ENCODE results near the gene DUOX1. TPM values are rescaled to one million over a fixed set of nuclear protein-coding genes. Genes with fewer than 3 reads are reported as not detected.

Gene DUOX1
- total and polyA plus RNA-seq, 2 donors (not counting 3 experiments of a cell fraction or from before 2014, with no cell fraction given), result not detected

DNA sequence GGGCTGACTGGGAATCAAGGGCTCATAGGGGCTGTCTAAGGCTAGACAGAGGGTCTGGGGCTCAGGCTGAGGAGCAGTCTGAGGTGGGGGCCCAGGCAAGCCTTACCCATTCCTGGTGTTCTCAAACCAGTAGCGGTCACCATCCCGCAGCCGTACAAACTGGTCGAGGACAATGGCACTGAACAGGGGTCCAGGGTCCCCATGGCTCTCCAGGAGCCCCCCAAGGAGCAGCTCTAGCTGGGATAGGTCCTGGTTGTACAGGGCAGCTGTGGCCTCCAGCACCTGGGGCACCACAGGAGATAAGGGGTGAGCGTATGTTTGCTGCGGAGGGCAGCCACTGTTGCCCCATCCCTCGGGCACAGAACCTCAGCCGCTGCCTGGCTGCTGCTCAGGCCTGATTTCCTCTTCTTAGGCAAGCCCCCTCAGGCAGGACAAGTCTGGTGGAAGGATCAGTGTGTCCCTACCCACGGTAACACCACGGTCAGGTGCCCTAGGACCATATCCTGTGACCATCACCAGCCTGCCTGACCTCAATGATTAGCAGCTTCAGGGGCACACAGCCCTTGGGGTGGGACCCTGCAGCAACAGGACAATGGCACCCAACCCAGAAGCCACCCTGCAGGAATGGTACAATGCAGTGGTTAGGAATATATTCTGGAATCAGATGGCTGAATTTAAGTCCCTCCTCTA lies 21.7 kb upstream of the DUOX1 start:
- no peaks in the 10 kb centered on the region for H3K9me3 ChIP-seq (replicated peaks; ENCODE audit: control insufficient read depth, insufficient read depth, low read length)
- DNase-seq (ENCODE audit: low read depth, low spot score) (no peak), FAIRE-seq (no peak)
- dilution Hi-C loops (cut with MboI; ENCODE audit: extremely low pct_ligation_motif_present, low sequenced_read_pairs), result no loop called here
- peaks cover 32 to 43% of the 10 kb centered on the region in 2 experiments for H3K27me3 ChIP-seq (ENCODE audit: control insufficient read depth in 2 of 2, insufficient read depth in 2 of 2, low read length in 2 of 2)
- CTCF ChIA-PET, result interaction anchor here (2.0 kb wide), 1 partner anchor 10 kb away, joined by 11 read pairs; no protein-coding TSS in a partner anchor
- H3K4me3 ChIP-seq (replicated peaks in 1 of 3; ENCODE audit: insufficient read depth in 1 of 3, low read depth in 1 of 3, low read length in 3 of 3), result no peak overlapping the region
- no peak overlapping the region for H3K4me2 ChIP-seq (ENCODE audit: insufficient read depth, low read length)
- H3K27ac ChIP-seq (ENCODE audit: insufficient read depth, low read depth, low read length), result no peak overlapping the region
- BruUV-seq (replicated peaks), result no TSS peak
- H3K9ac ChIP-seq (replicated peaks; ENCODE audit: extremely low read depth, insufficient read depth, low read length), result no peak overlapping the region
- no peak overlapping the region for H2AFZ ChIP-seq (ENCODE audit: low read depth, low read length)
- TF ChIP-seq FOS (IDR thresholded peaks at IDR 0.05; ENCODE audit: borderline replicate concordance, insufficient read depth, low read length), result no peak
- no peak for TF ChIP-seq JUN (IDR thresholded peaks at IDR 0.05; ENCODE audit: borderline replicate concordance, insufficient read depth, insufficient read length, low read depth)
- no peak for TF ChIP-seq GATA2 (IDR thresholded peaks at IDR 0.05; ENCODE audit: insufficient read depth, insufficient read length, low read depth, low read length)
- TF ChIP-seq EZH2 (IDR thresholded peaks at IDR 0.05; ENCODE audit: borderline replicate concordance, low read depth, low read length, severe bottlenecking), result no peak
- TF ChIP-seq, protein P1, sequence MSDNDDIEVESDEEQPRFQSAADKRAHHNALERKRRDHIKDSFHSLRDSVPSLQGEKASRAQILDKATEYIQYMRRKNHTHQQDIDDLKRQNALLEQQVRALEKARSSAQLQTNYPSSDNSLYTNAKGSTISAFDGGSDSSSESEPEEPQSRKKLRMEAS (IDR thresholded peaks at IDR 0.05; ENCODE audit: insufficient read depth, insufficient read length), result no peak
- TF ChIP-seq MYC (IDR thresholded peaks at IDR 0.05; ENCODE audit: low read depth, low read length), result no peak
- TF ChIP-seq, protein P2, sequence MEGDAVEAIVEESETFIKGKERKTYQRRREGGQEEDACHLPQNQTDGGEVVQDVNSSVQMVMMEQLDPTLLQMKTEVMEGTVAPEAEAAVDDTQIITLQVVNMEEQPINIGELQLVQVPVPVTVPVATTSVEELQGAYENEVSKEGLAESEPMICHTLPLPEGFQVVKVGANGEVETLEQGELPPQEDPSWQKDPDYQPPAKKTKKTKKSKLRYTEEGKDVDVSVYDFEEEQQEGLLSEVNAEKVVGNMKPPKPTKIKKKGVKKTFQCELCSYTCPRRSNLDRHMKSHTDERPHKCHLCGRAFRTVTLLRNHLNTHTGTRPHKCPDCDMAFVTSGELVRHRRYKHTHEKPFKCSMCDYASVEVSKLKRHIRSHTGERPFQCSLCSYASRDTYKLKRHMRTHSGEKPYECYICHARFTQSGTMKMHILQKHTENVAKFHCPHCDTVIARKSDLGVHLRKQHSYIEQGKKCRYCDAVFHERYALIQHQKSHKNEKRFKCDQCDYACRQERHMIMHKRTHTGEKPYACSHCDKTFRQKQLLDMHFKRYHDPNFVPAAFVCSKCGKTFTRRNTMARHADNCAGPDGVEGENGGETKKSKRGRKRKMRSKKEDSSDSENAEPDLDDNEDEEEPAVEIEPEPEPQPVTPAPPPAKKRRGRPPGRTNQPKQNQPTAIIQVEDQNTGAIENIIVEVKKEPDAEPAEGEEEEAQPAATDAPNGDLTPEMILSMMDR (IDR thresholded peaks at IDR 0.05; ENCODE audit: extremely low read depth in 1 of 2, insufficient read depth in 1 of 2, low read depth in 1 of 2, low read length in 2 of 2), result no peak
- TF ChIP-seq POLR2AphosphoS5 (IDR thresholded peaks at IDR 0.05; ENCODE audit: insufficient read depth, low read depth, low read length), result no peak
- TF ChIP-seq POLR2A (IDR thresholded peaks at IDR 0.05; ENCODE audit: low read depth, low read length), result no peak
- no peaks in the 10 kb centered on the region for H3K4me1 ChIP-seq (ENCODE audit: control insufficient read depth, extremely low read depth, insufficient read depth, low read length)
- no peaks in the 10 kb centered on the region for H3K79me2 ChIP-seq (ENCODE audit: control insufficient read depth, insufficient read depth, low read length)
- intact Hi-C loops (cut with micrococcal nuclease), result no loop called here
- no peaks in the 10 kb centered on the region for H3K9me1 ChIP-seq (replicated peaks; ENCODE audit: control insufficient read depth, extremely low read depth, insufficient read depth, low read length)
- H3K36me3 ChIP-seq (ENCODE audit: control insufficient read depth in 2 of 2, extremely low read depth in 1 of 2, insufficient read depth in 2 of 2, low read length in 2 of 2), result no peaks in the 10 kb centered on the region
- POLR2A ChIA-PET, result no interaction called here
- H4K20me1 ChIP-seq (replicated peaks; ENCODE audit: control insufficient read depth, extremely low read depth, insufficient read depth, low read length), result no peaks in the 10 kb centered on the region
